ENCODE data around the gene STPG2.

The STPG2 gene

DNA sequence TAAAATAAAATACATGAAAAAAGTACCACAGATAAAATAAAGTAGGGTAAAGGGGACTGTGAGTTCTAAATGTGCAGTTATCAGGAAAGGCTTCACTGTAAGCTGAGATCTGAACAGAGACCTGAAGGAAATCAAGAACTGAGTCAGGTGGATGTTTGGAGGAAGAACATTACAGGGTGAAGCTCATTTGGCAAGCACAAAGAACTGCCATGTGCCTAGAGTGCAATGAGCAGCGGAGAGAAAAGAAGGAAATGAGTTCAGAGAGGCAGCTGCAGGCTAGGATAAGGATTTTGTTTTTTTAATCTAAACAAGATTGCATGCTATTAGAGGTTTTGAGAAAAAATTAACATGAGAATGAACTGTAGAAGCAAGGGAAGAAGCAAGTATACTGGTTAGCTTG is 373.1 kb downstream of the STPG2 start:
- TF ChIP-seq, protein P1, sequence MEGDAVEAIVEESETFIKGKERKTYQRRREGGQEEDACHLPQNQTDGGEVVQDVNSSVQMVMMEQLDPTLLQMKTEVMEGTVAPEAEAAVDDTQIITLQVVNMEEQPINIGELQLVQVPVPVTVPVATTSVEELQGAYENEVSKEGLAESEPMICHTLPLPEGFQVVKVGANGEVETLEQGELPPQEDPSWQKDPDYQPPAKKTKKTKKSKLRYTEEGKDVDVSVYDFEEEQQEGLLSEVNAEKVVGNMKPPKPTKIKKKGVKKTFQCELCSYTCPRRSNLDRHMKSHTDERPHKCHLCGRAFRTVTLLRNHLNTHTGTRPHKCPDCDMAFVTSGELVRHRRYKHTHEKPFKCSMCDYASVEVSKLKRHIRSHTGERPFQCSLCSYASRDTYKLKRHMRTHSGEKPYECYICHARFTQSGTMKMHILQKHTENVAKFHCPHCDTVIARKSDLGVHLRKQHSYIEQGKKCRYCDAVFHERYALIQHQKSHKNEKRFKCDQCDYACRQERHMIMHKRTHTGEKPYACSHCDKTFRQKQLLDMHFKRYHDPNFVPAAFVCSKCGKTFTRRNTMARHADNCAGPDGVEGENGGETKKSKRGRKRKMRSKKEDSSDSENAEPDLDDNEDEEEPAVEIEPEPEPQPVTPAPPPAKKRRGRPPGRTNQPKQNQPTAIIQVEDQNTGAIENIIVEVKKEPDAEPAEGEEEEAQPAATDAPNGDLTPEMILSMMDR (IDR thresholded peaks at IDR 0.05; ENCODE audit: low read depth, low read length): no peak
- no peak overlapping the region for H3K4me3 ChIP-seq (ENCODE audit: low read depth, low read length)

DNA sequence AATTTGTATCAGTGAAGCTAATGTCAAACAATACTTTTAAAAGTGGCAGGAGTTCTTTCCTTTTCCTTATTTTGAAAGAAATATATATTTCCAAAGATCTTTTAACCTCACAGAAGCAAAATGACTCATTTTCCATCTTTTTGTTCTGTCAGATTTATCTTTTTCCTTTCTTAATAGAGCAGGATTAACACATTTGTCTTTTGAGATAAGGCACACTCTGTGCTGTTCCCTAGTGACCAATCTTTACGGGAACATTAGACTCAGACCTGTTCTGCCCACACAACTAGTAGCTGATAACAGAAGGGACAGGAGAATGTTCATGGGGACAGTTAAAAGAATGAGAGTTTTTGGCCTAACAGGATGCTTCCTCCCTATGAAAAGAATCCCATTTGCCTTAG is 381.2 kb downstream of the STPG2 start:
- H3K4me3 ChIP-seq (ENCODE audit: low read depth, low read length): no peak overlapping the region
- TF ChIP-seq, protein P1 (IDR thresholded peaks at IDR 0.05; ENCODE audit: low read depth, low read length): no peak

DNA sequence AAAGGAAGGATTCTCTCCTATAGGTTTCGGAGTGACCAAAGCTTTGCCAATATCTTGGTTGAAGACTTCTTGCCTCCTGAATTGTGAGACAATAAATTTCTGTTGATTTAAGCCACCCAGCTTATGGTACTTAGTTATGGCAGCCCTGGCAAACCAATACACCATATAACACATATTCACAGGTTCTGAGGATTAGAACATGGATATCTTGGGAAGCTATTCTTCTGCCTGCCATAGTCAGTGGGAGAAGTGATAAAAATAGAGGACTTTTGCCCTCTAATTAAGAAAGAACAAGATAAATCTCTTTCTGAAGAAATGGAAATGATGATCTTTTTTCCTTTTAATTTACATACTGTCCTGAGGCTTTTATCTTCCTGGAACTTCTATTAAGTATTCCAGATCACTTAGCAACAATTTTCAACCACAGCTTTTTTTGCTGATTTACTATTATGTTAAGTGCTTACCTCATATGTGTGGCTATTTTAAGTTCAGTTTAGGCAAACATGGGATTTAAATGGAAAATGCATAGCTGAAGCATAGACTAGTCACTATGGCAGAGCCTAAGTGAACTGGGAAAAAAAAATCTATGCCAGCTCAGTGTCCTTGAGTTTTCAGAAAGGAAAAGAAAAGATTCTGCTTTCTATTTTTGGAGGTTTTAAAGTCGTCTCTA is 381.7 kb downstream of the STPG2 start:
- no peak overlapping the region for H3K4me3 ChIP-seq (ENCODE audit: low read depth, low read length)
- TF ChIP-seq, protein P1 (IDR thresholded peaks at IDR 0.05; ENCODE audit: low read depth, low read length): no peak

DNA sequence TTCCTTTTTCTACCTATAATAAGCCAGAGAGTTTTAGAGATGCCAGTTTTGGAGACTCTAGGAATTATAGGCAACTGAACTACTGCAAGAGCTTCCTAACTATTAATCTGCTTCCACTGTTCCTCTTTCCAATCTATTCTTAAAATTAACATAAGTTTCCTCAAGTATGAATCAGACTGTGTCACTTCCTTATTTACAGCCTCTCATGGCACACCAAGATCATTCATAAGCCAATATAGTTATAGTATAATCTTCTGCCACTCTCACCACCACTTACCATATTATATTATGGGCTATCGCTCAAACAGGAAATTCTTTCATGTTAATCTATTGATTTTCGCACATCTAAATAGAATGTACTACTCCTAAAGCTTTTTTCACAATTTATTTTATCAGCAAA is 383.5 kb downstream of the STPG2 start:
- TF ChIP-seq, protein P1 (IDR thresholded peaks at IDR 0.05; ENCODE audit: low read depth, low read length): no peak
- no peak overlapping the region for H3K4me3 ChIP-seq (ENCODE audit: low read depth, low read length)

DNA sequence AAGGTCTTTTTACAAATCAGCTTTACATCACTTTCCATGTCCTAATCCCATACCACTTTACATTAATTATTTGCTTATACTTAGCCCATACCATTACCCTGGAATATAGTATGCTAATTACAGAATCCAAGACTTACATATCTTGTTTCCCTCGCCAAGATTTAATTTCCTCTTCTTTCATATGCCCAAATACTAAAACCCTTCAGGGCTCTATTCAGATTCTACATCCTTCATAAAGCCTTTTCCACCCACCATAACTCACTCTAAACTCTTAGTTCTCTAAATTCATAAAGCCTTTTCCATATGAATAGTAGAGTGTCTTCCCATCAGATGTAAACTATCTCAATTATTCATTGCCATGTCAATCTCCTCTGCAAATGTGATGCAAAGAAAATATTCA is 390.7 kb downstream of the STPG2 start:
- TF ChIP-seq, protein P1 (IDR thresholded peaks at IDR 0.05; ENCODE audit: low read depth, low read length): no peak
- H3K4me3 ChIP-seq (ENCODE audit: low read depth, low read length): no peak overlapping the region

DNA sequence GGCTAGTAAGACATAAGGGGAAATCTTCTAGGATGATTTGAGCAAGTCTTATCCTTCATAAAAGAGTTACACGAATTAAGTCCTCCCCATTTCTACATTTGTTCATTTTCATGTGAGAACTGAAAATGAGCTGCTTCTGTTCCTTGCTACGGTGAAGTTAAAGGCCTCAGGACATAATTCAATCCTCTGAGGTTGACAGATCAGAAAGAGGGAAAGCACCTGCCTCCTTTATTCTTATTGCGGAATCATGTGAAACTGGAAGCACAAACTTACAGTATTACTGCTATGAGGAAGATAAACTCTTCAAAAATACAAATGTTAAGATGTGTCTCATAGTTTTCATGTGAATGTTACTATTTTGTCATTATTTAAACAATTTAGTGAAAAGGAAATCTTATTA is 395.3 kb downstream of the STPG2 start:
- TF ChIP-seq, protein P1 (IDR thresholded peaks at IDR 0.05; ENCODE audit: low read depth, low read length): no peak
- no peak overlapping the region for H3K4me3 ChIP-seq (ENCODE audit: low read depth, low read length)

DNA sequence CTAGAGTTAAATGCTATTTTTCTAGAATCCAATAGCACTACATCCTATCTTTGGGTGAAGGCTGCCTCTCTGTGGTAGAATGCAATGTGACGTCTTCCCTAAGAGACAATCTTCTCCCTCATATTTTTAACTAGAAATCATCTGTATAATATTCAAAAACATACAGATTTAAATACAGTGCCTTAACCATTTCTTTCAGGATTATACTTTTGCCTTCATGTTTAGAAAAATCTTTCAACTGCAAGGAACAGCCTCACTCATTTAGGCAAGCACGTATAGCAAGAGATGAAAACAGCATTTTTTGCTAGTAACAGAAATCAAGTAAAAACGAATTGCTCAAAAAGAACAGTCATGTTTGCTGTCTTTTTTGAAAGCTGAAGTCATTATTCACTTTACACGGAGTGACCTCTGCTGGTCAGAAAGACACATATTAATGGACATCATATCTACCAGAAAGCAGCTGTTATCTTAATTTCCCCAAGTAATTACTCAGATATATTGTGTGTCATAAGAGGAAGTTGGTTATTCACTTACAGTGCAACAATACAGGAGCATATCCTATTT is 422.3 kb downstream of the STPG2 start:
- TF ChIP-seq, protein P1 (IDR thresholded peaks at IDR 0.05; ENCODE audit: low read depth, low read length): no peak

More for the DNA sequence above, 422.3 kb downstream of the STPG2 start:
- no peak overlapping the region for H3K4me3 ChIP-seq (ENCODE audit: low read depth, low read length)

All from WI38 (cell line).